D721Med (cell line): ENCODE data around the gene STYXL1.
"Not testable (repeated sequence)": the region's sequence is repeated elsewhere in the genome, so short reads cannot be mapped to it uniquely, and the experiment has no call there.

Experiments used
- DNase-seq: peaks from one replicate; pipeline ENCODE4 v3.0.0; 2011; ENCODE audit warnings: low spot score; ENCODE audit not compliant: insufficient read length
- FAIRE-seq: peaks from 2 replicates; lab custom pipeline; 2011; peaks lifted over from hg19 to GRCh38; lab: Jason Lieb, UNC
- CTCF ChIP-seq: IDR thresholded peaks from 2 replicates; pipeline ENCODE4 v1.5.1; 2012; ENCODE audit warnings: mild to moderate bottlenecking, control low read depth; ENCODE audit not compliant: insufficient read depth; ENCODE audit errors: missing control alignments

The STYXL1 gene

GRCh38 chr7:76047811-76048667 is at the start of gene STYXL1, which contains the start of gene MDH2:
Gene STYXL1, minus strand, starts transcription at chr7:76048000. Its CDS starts 17,477 bp downstream, at chr7:76030523.
Gene MDH2, plus strand, starts transcription at chr7:76048106. Its CDS starts 55 bp downstream, at chr7:76048161.
- DNase-seq = peak; percentile 95
- no peak for TF ChIP-seq CTCF
- FAIRE-seq = no peak

- no peak for TF ChIP-seq CTCF
- FAIRE-seq = no peak
- no peak for DNase-seq
Measured at GRCh38 chr7:76095908-76096307, 48.1 kb upstream of the STYXL1 start.

GRCh38 chr7:76094326-76094725 is 46.5 kb upstream of the STYXL1 start:
- FAIRE-seq, DNase-seq: not testable (repeated sequence)

GRCh38 chr7:76093531-76093930 is 45.7 kb upstream of the STYXL1 start:
- not testable (repeated sequence) for DNase-seq, FAIRE-seq

- DNase-seq (no peak), FAIRE-seq (no peak)
- TF ChIP-seq CTCF = no peak
Measured at GRCh38 chr7:76091506-76091905, 43.7 kb upstream of the STYXL1 start.

GRCh38 chr7:76089865-76090475 is 42.2 kb upstream of the STYXL1 start:
- DNase-seq (no peak), FAIRE-seq (no peak)
- no peak for TF ChIP-seq CTCF

GRCh38 chr7:76087362-76087791 is 39.6 kb upstream of the STYXL1 start:
- DNase-seq = not testable (repeated sequence)

GRCh38 chr7:76086070-76086469 is 38.3 kb upstream of the STYXL1 start:
- TF ChIP-seq CTCF = no peak
- FAIRE-seq (no peak), DNase-seq (no peak)

More at GRCh38 chr7:76087362-76087791, 39.6 kb upstream of the STYXL1 start:
- not testable (repeated sequence) for FAIRE-seq

- not testable (repeated sequence) for DNase-seq, FAIRE-seq
Measured at GRCh38 chr7:76084115-76084514, 36.3 kb upstream of the STYXL1 start.
